ENCODE results near the gene MTFR1L. TPM values are rescaled to one million over a fixed set of nuclear protein-coding genes. Genes with fewer than 3 reads are reported as not detected.

Gene MTFR1L
- total RNA-seq, 3 donors from 2014 or later: 27.7 to 37.4 (median 35.5) TPM

GRCh38 chr1:25782608-25783201 is 37.0 kb upstream of the MTFR1L start:
- Mint-ChIP-seq H3K36me3 (ENCODE audit: insufficient read depth) (peaks cover 5% of the 10 kb centered on the region), H3K27me3 (ENCODE audit: low read depth) (no peaks in the 10 kb centered on the region), H3K4me1 (ENCODE audit: low read depth) (no peaks in the 10 kb centered on the region), H3K9me3 (no peaks in the 10 kb centered on the region), H3K4me3 (no peak overlapping the region)
- no peak for DNase-seq
- ATAC-seq: no peak

- Mint-ChIP-seq H3K4me1 (ENCODE audit: low read depth) (no peaks in the 10 kb centered on the region), H3K36me3 (ENCODE audit: insufficient read depth) (peaks cover 5% of the 10 kb centered on the region), H3K27me3 (ENCODE audit: low read depth) (no peaks in the 10 kb centered on the region), H3K9me3 (no peaks in the 10 kb centered on the region), H3K4me3 (no peak overlapping the region)
- DNase-seq: no peak
- ATAC-seq: no peak
These were observed 35.1 kb upstream of the MTFR1L start for GRCh38 chr1:25784575-25785051.

DNA sequence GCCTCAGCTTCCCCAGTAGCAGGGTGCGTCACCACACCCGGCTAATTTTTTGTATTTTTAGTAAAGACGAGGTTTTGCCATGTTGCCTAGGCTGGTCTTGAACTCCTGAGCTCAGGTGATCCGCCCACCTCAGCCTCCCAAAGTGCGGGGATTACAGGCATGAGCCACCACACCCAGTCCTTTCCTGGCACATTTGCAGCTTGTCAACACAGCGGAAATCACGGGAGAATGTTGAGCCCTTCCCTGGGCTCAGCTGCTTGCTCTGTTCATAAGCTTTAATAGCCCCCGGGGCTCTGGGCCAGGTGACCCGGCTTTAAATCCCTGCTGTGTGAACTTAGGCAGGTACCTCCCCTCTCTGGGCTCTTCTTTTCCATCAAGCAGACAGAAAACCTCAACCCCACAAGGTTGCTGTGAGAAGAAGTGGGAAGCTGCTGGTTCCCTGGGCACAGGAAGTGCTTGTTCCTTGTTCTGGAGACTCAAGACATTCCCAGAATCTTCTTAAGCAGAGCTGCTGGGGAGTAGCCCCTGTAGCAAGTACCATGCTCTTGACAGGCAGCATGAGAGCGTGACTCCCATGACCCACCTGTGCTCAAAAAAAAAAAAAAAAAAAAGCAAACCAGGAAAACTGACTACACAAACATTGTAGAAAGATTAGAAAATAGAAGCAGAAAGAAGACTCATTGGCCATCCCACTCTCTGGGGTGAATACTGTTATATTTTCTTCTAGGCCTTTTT is 34.3 kb upstream of the MTFR1L start:
- H3K27me3 Mint-ChIP-seq (ENCODE audit: low read depth): no peaks in the 10 kb centered on the region
- H3K4me3 Mint-ChIP-seq: no peak overlapping the region
- H3K9me3 Mint-ChIP-seq: no peaks in the 10 kb centered on the region
- ATAC-seq (no peak), DNase-seq (no peak)
- no peaks in the 10 kb centered on the region for H3K4me1 Mint-ChIP-seq (ENCODE audit: low read depth)
- H3K36me3 Mint-ChIP-seq (ENCODE audit: insufficient read depth): peaks cover 8% of the 10 kb centered on the region

DNA sequence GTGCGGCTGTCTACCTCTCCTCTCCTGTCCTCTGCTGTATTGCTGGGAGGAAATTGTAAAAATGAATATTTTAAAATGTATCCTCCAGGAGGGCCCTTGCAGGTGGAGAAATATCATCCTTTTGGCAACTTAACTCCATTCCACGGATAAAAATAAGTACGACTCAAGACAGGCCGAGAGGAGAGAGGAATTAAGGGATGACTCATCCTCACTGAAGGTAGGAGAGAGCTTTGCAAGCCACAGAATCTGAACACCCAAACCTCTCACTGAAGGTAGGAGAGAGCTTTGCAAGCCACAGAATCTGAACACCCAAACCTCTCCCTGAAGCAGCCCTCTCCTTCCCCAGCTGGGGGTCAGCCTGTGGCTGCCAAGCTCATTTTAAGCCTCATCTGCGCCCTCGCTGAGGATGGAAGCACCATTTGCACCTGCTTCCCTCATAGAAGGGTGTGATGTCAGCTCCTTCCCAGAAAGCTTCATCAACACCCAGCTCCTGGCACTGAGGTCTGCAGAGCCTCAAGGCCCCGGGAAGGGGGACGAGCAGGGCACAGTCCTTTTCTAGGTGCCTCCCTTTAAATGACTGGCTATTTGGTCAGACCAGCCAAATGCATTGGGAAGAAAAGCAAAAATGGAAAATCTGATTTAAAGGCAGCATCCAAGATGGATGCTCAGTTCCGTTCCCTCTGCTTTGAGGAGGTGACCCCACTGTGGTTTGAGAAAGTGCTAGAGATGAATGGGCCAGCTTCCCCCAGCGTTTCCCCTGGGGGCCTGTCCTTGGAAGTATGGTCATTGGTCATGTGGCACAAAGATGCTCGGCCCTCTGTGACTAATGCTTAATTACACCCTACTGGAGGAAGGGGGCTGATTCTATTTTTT is 32.6 kb upstream of the MTFR1L start:
- peaks cover 8% of the 10 kb centered on the region for H3K36me3 Mint-ChIP-seq (ENCODE audit: insufficient read depth)
- H3K27me3 Mint-ChIP-seq (ENCODE audit: low read depth): no peaks in the 10 kb centered on the region
- no peak for DNase-seq
- H3K4me1 Mint-ChIP-seq (ENCODE audit: low read depth): no peaks in the 10 kb centered on the region
- H3K4me3 Mint-ChIP-seq: no peak overlapping the region
- ATAC-seq: peak in 1 of 2 donors; percentile 28
- H3K9me3 Mint-ChIP-seq: no peaks in the 10 kb centered on the region

GRCh38 chr1:25787760-25788166 is 32.0 kb upstream of the MTFR1L start:
- H3K27me3 Mint-ChIP-seq (ENCODE audit: low read depth): no peaks in the 10 kb centered on the region

GRCh38 chr1:25790472-25790871 is 29.3 kb upstream of the MTFR1L start:
- no peak overlapping the region for H3K4me3 Mint-ChIP-seq
- no peaks in the 10 kb centered on the region for H3K27me3 Mint-ChIP-seq (ENCODE audit: low read depth)
- H3K4me1 Mint-ChIP-seq (ENCODE audit: low read depth): peaks cover 8% of the 10 kb centered on the region
- ATAC-seq (no peak), DNase-seq (no peak)
- H3K9me3 Mint-ChIP-seq: no peaks in the 10 kb centered on the region
- peaks cover 3% of the 10 kb centered on the region for H3K36me3 Mint-ChIP-seq (ENCODE audit: insufficient read depth)

More at GRCh38 chr1:25787760-25788166, 32.0 kb upstream of the MTFR1L start:
- Mint-ChIP-seq H3K36me3 (ENCODE audit: insufficient read depth) (peaks cover 8% of the 10 kb centered on the region), H3K9me3 (no peaks in the 10 kb centered on the region), H3K4me1 (ENCODE audit: low read depth) (no peaks in the 10 kb centered on the region), H3K4me3 (no peak overlapping the region)
- ATAC-seq (no peak), DNase-seq (no peak)

GRCh38 chr1:25792115-25792514 is 27.6 kb upstream of the MTFR1L start:
- H3K4me1 Mint-ChIP-seq (ENCODE audit: low read depth): peaks cover 24% of the 10 kb centered on the region
- H3K4me3 Mint-ChIP-seq: no peak overlapping the region
- ATAC-seq: no peak
- H3K9me3 Mint-ChIP-seq: no peaks in the 10 kb centered on the region
- peaks cover 3% of the 10 kb centered on the region for H3K36me3 Mint-ChIP-seq (ENCODE audit: insufficient read depth)
- H3K27me3 Mint-ChIP-seq (ENCODE audit: low read depth): no peaks in the 10 kb centered on the region
- DNase-seq: no peak

DNA sequence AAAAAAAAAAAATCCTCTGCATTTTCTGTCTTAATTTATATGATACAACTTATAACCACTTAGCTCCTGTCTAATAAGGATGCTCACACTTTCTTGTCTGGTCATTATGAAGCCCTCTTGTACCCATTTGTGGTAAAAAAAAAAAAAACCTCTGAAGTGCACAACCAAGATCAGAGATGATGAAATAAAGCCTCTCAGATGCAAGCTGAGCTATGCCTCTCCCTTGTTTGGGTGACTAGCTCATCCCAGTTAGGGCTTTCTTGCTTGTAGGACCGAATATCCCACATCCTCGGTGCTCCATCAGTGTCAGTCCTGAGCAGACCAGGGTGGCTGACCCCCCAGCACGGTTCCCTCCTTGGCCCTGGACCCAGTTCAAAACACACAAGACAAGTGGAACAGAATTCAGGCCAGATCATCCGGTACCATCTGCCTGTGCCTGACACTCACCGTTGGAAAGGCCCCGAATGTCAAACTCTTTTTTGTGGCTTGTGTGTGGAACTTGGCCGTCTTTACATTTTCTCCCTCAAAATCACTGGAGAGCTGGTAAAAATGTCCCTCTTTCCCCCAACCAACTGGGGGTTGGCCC is 26.1 kb upstream of the MTFR1L start:
- DNase-seq (no peak), ATAC-seq (no peak)
- Mint-ChIP-seq H3K9me3 (no peaks in the 10 kb centered on the region), H3K4me1 (ENCODE audit: low read depth) (peaks cover 39% of the 10 kb centered on the region), H3K36me3 (ENCODE audit: insufficient read depth) (peaks cover 3% of the 10 kb centered on the region), H3K4me3 (no peak overlapping the region), H3K27me3 (ENCODE audit: low read depth) (no peaks in the 10 kb centered on the region)

- Mint-ChIP-seq H3K4me1 (ENCODE audit: low read depth) (peaks cover 41% of the 10 kb centered on the region), H3K27me3 (ENCODE audit: low read depth) (no peaks in the 10 kb centered on the region), H3K4me3 (no peak overlapping the region), H3K36me3 (ENCODE audit: insufficient read depth) (peaks cover 3% of the 10 kb centered on the region), H3K9me3 (no peaks in the 10 kb centered on the region)
- ATAC-seq (no peak), DNase-seq (no peak)
These were observed 25.4 kb upstream of the MTFR1L start for GRCh38 chr1:25794325-25794724.

DNA sequence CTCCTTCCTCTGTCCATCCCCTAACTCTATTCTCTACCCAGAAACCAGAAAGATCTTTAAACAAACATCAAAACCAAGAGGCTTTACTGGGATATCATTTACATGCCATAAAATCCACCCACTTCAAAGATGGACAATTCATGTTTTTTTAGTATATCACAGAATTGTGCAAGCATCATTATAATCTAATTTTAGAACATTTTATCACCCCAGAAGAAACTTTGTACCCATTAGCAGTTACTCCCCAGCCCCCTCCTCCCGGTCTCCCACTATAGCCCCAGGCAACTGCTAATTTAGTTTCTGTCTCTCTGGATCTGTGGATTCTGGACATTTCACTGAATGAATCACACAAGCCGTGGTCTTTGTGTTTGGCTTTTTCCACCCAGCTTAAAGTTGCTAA is 24.5 kb upstream of the MTFR1L start:
- Mint-ChIP-seq H3K4me1 (ENCODE audit: low read depth) (peaks cover 43% of the 10 kb centered on the region), H3K9me3 (no peaks in the 10 kb centered on the region), H3K27me3 (ENCODE audit: low read depth) (no peaks in the 10 kb centered on the region), H3K36me3 (ENCODE audit: insufficient read depth) (no peaks in the 10 kb centered on the region), H3K4me3 (no peak overlapping the region)
- DNase-seq: no peak
- ATAC-seq: no peak

DNA sequence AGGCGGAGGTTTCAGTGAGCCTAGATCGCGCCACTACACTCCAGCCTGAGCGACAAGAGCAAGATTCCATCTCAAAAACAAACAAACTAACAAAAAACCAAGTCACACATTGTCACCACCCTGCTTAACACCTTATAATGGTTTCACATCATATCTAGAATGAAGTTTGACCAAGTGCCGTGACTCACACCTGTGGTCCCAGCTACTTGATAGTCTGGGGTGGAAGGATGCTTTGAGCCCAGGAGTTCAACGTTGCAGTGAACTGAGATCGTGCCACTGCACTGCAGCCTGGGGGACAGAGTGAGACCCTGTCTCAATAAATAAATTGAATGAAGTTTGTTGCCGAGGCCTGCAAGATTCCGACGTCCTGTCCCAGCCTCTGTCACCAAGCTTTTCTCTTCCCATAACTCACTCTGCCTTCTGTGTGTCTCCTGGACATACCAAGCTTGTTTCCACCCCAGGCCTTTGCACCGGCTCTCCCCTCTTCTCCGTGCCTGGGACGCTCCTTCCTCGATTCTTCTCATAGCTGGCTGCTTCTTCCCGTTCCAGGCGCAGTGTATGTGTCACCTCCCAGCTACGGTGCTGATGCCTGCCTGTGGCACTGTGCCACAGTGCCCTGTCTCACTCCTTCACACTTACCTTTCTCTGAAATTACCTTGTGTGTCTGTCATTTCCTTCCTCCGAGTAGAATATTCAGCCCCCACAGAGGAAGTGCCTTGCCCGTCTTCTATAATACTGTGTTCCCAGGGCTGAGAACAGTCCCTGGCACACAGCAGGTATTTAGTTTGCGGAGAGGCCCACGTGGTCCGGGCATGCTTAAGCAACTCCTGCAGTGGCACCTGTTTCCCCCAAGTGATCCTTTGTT is 23.6 kb upstream of the MTFR1L start:
- peak overlapping the region; percentile 64 for H3K4me3 Mint-ChIP-seq
- ATAC-seq: peak; percentile 36 to 42
- no peaks in the 10 kb centered on the region for H3K9me3 Mint-ChIP-seq
- H3K36me3 Mint-ChIP-seq (ENCODE audit: insufficient read depth): no peaks in the 10 kb centered on the region
- peaks cover 50% of the 10 kb centered on the region for H3K4me1 Mint-ChIP-seq (ENCODE audit: low read depth)
- H3K27me3 Mint-ChIP-seq (ENCODE audit: low read depth): no peaks in the 10 kb centered on the region
- peak; percentile 35 for DNase-seq

- ATAC-seq (peak; percentile 47 to 48), DNase-seq (peak; percentile 84)
- peak overlapping the region; percentile 64 for H3K4me3 Mint-ChIP-seq
- no peaks in the 10 kb centered on the region for H3K36me3 Mint-ChIP-seq (ENCODE audit: insufficient read depth)
- H3K9me3 Mint-ChIP-seq: no peaks in the 10 kb centered on the region
- H3K4me1 Mint-ChIP-seq (ENCODE audit: low read depth): peaks cover 52% of the 10 kb centered on the region
- no peaks in the 10 kb centered on the region for H3K27me3 Mint-ChIP-seq (ENCODE audit: low read depth)
These were observed 22.8 kb upstream of the MTFR1L start for GRCh38 chr1:25796811-25797458.

DNA sequence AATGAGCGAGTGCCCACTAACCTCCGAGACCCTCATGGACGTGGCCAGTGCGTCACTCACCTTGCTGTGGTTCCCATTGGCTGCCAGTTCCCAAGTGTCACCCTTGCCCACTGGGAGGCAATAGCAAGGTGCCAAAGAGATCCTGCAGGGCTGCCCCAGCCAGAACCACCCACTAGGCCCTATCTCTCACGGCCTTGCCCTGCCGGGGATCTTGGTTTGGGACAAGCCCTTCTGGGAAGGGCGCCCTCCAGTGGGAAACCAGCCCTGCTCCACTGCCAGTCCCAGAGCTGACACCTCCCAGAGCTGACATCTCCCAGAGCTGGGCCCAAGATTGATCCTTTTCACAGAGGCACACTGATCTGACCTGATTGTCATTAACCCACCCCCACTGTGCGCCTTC is 21.8 kb upstream of the MTFR1L start:
- ATAC-seq (no peak), DNase-seq (no peak)
- Mint-ChIP-seq H3K27me3 (ENCODE audit: low read depth) (no peaks in the 10 kb centered on the region), H3K36me3 (ENCODE audit: insufficient read depth) (no peaks in the 10 kb centered on the region), H3K4me3 (no peak overlapping the region), H3K4me1 (ENCODE audit: low read depth) (peaks cover 62% of the 10 kb centered on the region), H3K9me3 (no peaks in the 10 kb centered on the region)

All from activated T-cell treated with anti-CD3 and anti-CD28 coated beads, Interleukin-2, amount 50 U/mL, for 4 hours (primary cell).